HG02870 (cell line): ENCODE results near the gene CARTPT.

Experiments used
- ATAC-seq: cut with Tn5 transposase; IDR thresholded peaks from one replicate; pipeline ENCODE4 v1.9.1; 2021; ENCODE audit warnings: mild to moderate bottlenecking, moderate library complexity; ENCODE audit not compliant: unreplicated experiment

Gene CARTPT

GRCh38 chr5:71737931-71738539 lies 19.0 kb downstream of the CARTPT start:
- no peak for ATAC-seq

GRCh38 chr5:71738662-71739361 lies 19.7 kb downstream of the CARTPT start:
- ATAC-seq: no peak

GRCh38 chr5:71740015-71740753 lies 21.1 kb downstream of the CARTPT start:
- peak; percentile 94 for ATAC-seq

DNA sequence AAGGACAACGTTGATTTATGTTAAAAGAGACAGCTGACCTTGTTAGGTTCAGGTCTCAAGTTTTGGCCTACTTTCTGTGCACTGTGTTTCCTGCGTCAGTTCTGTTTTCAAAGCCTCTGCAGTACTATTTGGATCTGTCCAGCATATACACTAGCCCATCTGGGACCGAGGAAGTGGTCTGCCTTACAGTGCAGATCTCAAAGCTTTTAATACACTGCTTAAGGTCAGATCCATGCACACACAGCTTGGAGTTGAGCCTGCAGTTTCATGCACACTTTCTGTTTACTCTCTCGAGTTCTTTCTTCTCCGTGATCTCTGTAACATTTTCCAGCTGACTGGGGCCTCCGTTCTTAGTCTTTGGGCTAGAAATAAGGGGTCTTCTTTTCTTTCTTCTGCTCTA lies 24.1 kb downstream of the CARTPT start:
- ATAC-seq: no peak

GRCh38 chr5:71744009-71744790 lies 25.1 kb downstream of the CARTPT start:
- ATAC-seq: no peak

DNA sequence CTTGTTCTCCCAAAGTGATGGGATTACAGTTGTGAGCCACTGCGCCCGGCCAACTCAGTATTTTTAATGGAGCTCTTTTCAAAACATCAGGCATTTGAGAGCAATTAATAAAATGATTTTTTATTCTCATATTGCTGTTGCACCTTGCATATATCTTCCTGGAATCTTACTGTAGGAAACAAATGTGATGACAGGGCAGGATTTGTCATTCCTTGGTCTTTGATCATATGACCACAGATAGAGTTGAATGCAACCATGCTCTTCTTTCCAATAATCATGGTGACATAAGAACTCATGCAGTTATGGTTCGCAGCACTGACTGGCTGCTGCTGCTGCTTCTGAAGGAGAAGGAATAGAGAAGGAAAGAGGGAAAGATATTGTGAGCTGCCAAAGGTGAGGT lies 28.1 kb downstream of the CARTPT start:
- no peak for ATAC-seq

GRCh38 chr5:71748360-71748759 lies 29.3 kb downstream of the CARTPT start:
- ATAC-seq: no peak

DNA sequence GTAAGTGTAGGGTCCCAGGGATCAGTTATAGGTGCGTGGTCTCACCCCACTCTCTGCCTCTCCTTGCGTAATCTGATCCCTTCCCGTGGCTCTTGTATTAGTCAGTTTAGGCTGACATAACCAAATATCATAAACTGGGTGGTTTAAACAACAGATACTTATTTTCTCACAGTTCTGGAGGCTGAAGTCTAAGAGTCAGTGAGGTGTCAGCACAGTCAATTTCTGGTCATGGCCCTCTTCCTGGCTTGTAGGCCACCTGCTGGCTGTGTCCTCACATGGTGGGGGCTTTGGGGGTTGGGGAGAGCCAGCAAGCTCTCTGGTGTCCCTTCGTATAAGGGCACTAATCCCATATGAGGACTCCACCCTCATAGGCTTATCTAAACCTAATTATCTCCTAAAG lies 32.3 kb downstream of the CARTPT start:
- ATAC-seq: no peak

- no peak for ATAC-seq
Measured at GRCh38 chr5:71752441-71753190, 33.5 kb downstream of the CARTPT start.

GRCh38 chr5:71757590-71758543 lies 38.8 kb downstream of the CARTPT start:
- peak; percentile 96 for ATAC-seq

DNA sequence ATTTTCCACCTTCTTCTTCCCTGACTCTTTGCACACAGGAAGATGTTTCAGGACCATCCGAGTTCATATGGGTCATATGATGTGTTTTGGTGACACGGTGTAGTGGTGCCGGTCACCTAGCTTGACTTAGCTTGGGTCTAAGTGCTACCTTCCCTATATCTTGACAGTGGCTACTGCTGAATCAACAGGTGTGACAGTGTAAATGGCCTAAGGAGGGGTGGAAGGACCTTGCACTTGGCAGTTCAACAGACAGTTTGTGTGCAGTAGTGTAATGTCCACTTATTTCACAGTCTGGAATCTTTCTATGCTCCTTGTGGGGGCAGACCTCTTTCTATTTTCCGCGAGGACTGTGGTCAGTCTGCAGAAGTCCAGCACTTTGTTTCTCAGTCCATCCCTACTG lies 43.8 kb downstream of the CARTPT start:
- ATAC-seq: no peak

GRCh38 chr5:71767661-71768060 lies 48.6 kb downstream of the CARTPT start:
- no peak for ATAC-seq

- ATAC-seq: no peak
Measured at GRCh38 chr5:71769287-71769686, 50.2 kb downstream of the CARTPT start.

- ATAC-seq: no peak
Measured at GRCh38 chr5:71770381-71770780, 51.3 kb downstream of the CARTPT start.
